Dendritic cell treated with granulocyte-macrophage colony-stimulating factor and Interleukin-4, amounts not matched to agents 40 ng/mL and 50 ng/mL, for 4 days (primary cell): ENCODE data around the gene CDH15.
"Not testable (repeated sequence)": the region's sequence is repeated elsewhere in the genome, so short reads cannot be mapped to it uniquely, and the experiment has no call there.

Experiments
- H3K27ac Mint-ChIP-seq: one replicate; pipeline ENCODE4 v1.8.0; 2022; ENCODE audit warnings: mild to moderate bottlenecking, mixed read lengths
- H3K27me3 Mint-ChIP-seq: one replicate; pipeline ENCODE4 v1.8.0; 2022; ENCODE audit warnings: mild to moderate bottlenecking, mixed read lengths
- H3K36me3 Mint-ChIP-seq: one replicate; pipeline ENCODE4 v1.8.0; 2022; ENCODE audit warnings: low read depth, mixed read lengths
- H3K4me1 Mint-ChIP-seq: one replicate; pipeline ENCODE4 v1.8.0; 2022; ENCODE audit warnings: low read depth, mixed read lengths
- H3K4me3 Mint-ChIP-seq: one replicate; pipeline ENCODE4 v1.8.0; 2022; ENCODE audit warnings: mild to moderate bottlenecking, moderate library complexity, mixed read lengths
- H3K9me3 Mint-ChIP-seq: one replicate; pipeline ENCODE4 v1.8.0; 2022; ENCODE audit warnings: mixed read lengths
- intact Hi-C: fragments of 100-400 bp; cut with micrococcal nuclease; formaldehyde crosslinking; loops from one replicate; pipeline ENCODE4 v1.15.0; 2022

CDH15 gene

GRCh38 chr16:89241187-89242007 is 69.8 kb downstream of the CDH15 start:
- Mint-ChIP-seq H3K27me3 (peaks cover 23% of the 10 kb centered on the region), H3K36me3 (peaks cover 11% of the 10 kb centered on the region), H3K9me3 (no peaks in the 10 kb centered on the region), H3K27ac (peak overlapping the region; percentile 98), H3K4me1 (peaks cover 23% of the 10 kb centered on the region), H3K4me3 (peak overlapping the region; percentile 96)
- intact Hi-C loops = loop anchor here (2.0 kb wide), 1 partner anchor 25 kb away; the partner anchor contains the start of gene ZNF778

- Mint-ChIP-seq H3K27ac (peak overlapping the region; percentile 10), H3K4me3 (no peak overlapping the region)
Observed at GRCh38 chr16:89242795-89243200, 71.2 kb downstream of the CDH15 start.

GRCh38 chr16:89243664-89244063 is 72.1 kb downstream of the CDH15 start:
- Mint-ChIP-seq H3K9me3 (no peaks in the 10 kb centered on the region), H3K27ac (no peak overlapping the region), H3K4me3 (no peak overlapping the region), H3K36me3 (peaks cover 11% of the 10 kb centered on the region), H3K27me3 (peaks cover 32% of the 10 kb centered on the region), H3K4me1 (peaks cover 23% of the 10 kb centered on the region)
- intact Hi-C loops = no loop called here

More at GRCh38 chr16:89242795-89243200, 71.2 kb downstream of the CDH15 start:
- H3K4me1 Mint-ChIP-seq = peaks cover 23% of the 10 kb centered on the region
- H3K36me3 Mint-ChIP-seq = peaks cover 11% of the 10 kb centered on the region
- intact Hi-C loops = no loop called here
- peaks cover 27% of the 10 kb centered on the region for H3K27me3 Mint-ChIP-seq
- no peaks in the 10 kb centered on the region for H3K9me3 Mint-ChIP-seq

GRCh38 chr16:89244264-89244663 is 72.7 kb downstream of the CDH15 start:
- Mint-ChIP-seq H3K4me1 (peaks cover 23% of the 10 kb centered on the region), H3K27me3 (peaks cover 36% of the 10 kb centered on the region), H3K36me3 (peaks cover 11% of the 10 kb centered on the region)
- H3K4me3 Mint-ChIP-seq, intact Hi-C loops, H3K27ac Mint-ChIP-seq, H3K9me3 Mint-ChIP-seq: not testable (repeated sequence)

- intact Hi-C loops = no loop called here
Observed at GRCh38 chr16:89244754-89245153, 73.2 kb downstream of the CDH15 start.

More at GRCh38 chr16:89244754-89245153, 73.2 kb downstream of the CDH15 start:
- no peak overlapping the region for H3K4me3 Mint-ChIP-seq
- H3K9me3 Mint-ChIP-seq = peaks cover 4% of the 10 kb centered on the region
- H3K4me1 Mint-ChIP-seq = peaks cover 21% of the 10 kb centered on the region
- peaks cover 36% of the 10 kb centered on the region for H3K27me3 Mint-ChIP-seq
- peaks cover 12% of the 10 kb centered on the region for H3K36me3 Mint-ChIP-seq
- H3K27ac Mint-ChIP-seq = no peak overlapping the region
